Sigmoid colon (tissue), 4 donors: ENCODE measurements around the gene PTPRZ1.

Experiments
- CTCF ChIP-seq, 4 experiments: fragments of 450-650 bp in 3 of 4; fragments of 200-600 bp in 1 of 4; IDR thresholded peaks; one replicate each; pipeline ENCODE4 v1.5.1; 2016 to 2019; ENCODE audit warnings: antibody characterized with exemption in 4 of 4, mild to moderate bottlenecking in 3 of 4, moderate library complexity in 2 of 4
- EP300 ChIP-seq, 4 donors: sonication (generic); formaldehyde crosslinking; IDR thresholded peaks; one replicate each; pipeline ENCODE4 v1.6.1; 2017; ENCODE audit warnings: antibody characterized with exemption in 4 of 4
- POLR2AphosphoS5 ChIP-seq, 4 donors: sonication (generic); formaldehyde crosslinking; IDR thresholded peaks; one replicate each; pipeline ENCODE4 v1.6.1; 2017; ENCODE audit warnings: antibody characterized with exemption in 4 of 4

- TF ChIP-seq POLR2AphosphoS5 (IDR thresholded peaks at IDR 0.05) (no peak), CTCF (IDR thresholded peaks at IDR 0.05) (no peak), EP300 (IDR thresholded peaks at IDR 0.05) (no peak)
Observed at GRCh38 chr7:121941830-121942229, 68.9 kb downstream of the PTPRZ1 start.
